Measurements from ENCODE around the gene USH1G.

- TF ChIP-seq ARID2 (CRISPR knock-in tag; IDR thresholded peaks at IDR 0.05; ENCODE audit: borderline replicate concordance) (no peak), CTCF (CRISPR knock-in tag; IDR thresholded peaks at IDR 0.05) (no peak), MAZ (IDR thresholded peaks at IDR 0.05; ENCODE audit: borderline replicate concordance, low read depth, low read length) (no peak), MAZ (CRISPR knock-in tag; IDR thresholded peaks at IDR 0.05; ENCODE audit: low read depth) (no peak), MNT (IDR thresholded peaks at IDR 0.05) (no peak), ZNF280B (CRISPR knock-in tag; IDR thresholded peaks at IDR 0.05; ENCODE audit: borderline replicate concordance) (no peak), EP300 (IDR thresholded peaks at IDR 0.05; ENCODE audit: low read depth in 2 of 2, low read length in 2 of 2) (no peak), EP300 (CRISPR knock-in tag; IDR thresholded peaks at IDR 0.05; ENCODE audit: borderline replicate concordance) (no peak)
Measured at GRCh38 chr17:74922694-74923537, at the start of gene USH1G.

Data from HepG2 (cell line).